Panc1 (cell line): Measurements from ENCODE around the gene HAUS5. TPM values are rescaled to one million over a fixed set of nuclear protein-coding genes. Genes with fewer than 3 reads are reported as not detected.

ENCODE experiments used
- ATAC-seq: fragments of 200-7000 bp; cut with Tn5 transposase; 2 replicates; pipeline ENCODE4 v1.9.1; 2020; ENCODE audit warnings: mild to moderate bottlenecking, moderate library complexity
- BruUV-seq: library from RNA; stranded (reverse); fragments of 400-500 nt; replicated peaks from 2 replicates; lab custom pipeline; 2021; lab: Mats Ljungman, UMichigan
- CTCF ChIA-PET: fragments of 300-600 bp; sonication (Branson Sonifier 250); formaldehyde crosslinking; loops from one replicate; lab custom pipeline; 2022; ENCODE audit warnings: antibody characterized with exemption; lab: Charles Lee
- POLR2A ChIA-PET: fragments of 300-600 bp; sonication (Branson Sonifier 250); formaldehyde crosslinking; loops from one replicate; lab custom pipeline; 2022; ENCODE audit warnings: antibody characterized with exemption; lab: Charles Lee
- DNase-seq: peaks from one replicate; pipeline ENCODE4 v3.0.0-alpha.2; 2010; ENCODE audit warnings: low read depth, low spot score
- H3K27ac ChIP-seq: 2 replicates; pipeline ENCODE4 v1.5.1; 2011; ENCODE audit warnings: mild to moderate bottlenecking, low read length, inconsistent platforms
- H3K27me3 ChIP-seq: fragments of 200-500 bp; sonication (Bioruptor generic); 2 replicates; pipeline ENCODE4 v1.6.0; 2014; ENCODE audit warnings: low read length, inconsistent platforms; ENCODE audit not compliant: control insufficient read depth, insufficient read depth
- H3K36me3 ChIP-seq: fragments of 200-500 bp; sonication (Bioruptor generic); 2 replicates; pipeline ENCODE4 v1.5.1; 2014; ENCODE audit warnings: inconsistent platforms, mild to moderate bottlenecking, low read length, moderate library complexity; ENCODE audit not compliant: control insufficient read depth, insufficient read depth
- H3K4me1 ChIP-seq: 2 replicates; pipeline ENCODE4 v1.5.1; 2011; ENCODE audit warnings: inconsistent platforms, mild to moderate bottlenecking, low read length, moderate library complexity; ENCODE audit not compliant: control insufficient read depth, insufficient read depth
- H3K4me3 ChIP-seq, 2 experiments: 2 replicates each; pipeline ENCODE4 v1.5.1; 2011 to 2012; ENCODE audit warnings: low read depth in 2 of 2, low read length in 2 of 2, mild to moderate bottlenecking in 2 of 2, inconsistent platforms in 1 of 2, moderate library complexity in 1 of 2
- H3K9me3 ChIP-seq: fragments of 200-500 bp; sonication (Bioruptor generic); 2 replicates; pipeline ENCODE4 v1.5.1; 2014; ENCODE audit warnings: low read depth, mild to moderate bottlenecking, inconsistent platforms, low read length, moderate library complexity; ENCODE audit not compliant: control insufficient read depth, insufficient read depth
- CTCF ChIP-seq: fragments of 450-650 bp; IDR thresholded peaks from 2 replicates; pipeline ENCODE4 v1.5.1; 2017; ENCODE audit warnings: mild to moderate bottlenecking
- POLR2AphosphoS5 ChIP-seq: IDR thresholded peaks from 2 replicates; pipeline ENCODE4 v1.6.1; 2012; ENCODE audit warnings: mild to moderate bottlenecking, low read depth, low read length, moderate library complexity
- REST ChIP-seq, 2 experiments: IDR thresholded peaks; 2 replicates each; pipeline ENCODE4 v1.6.1; 2011 to 2012; ENCODE audit warnings: low read depth in 2 of 2, control low read depth in 1 of 2, low read length in 1 of 2, mild to moderate bottlenecking in 1 of 2, moderate library complexity in 1 of 2; ENCODE audit not compliant: insufficient read depth in 1 of 2
- SIN3A ChIP-seq: IDR thresholded peaks from 2 replicates; pipeline ENCODE4 v1.6.1; 2012; ENCODE audit warnings: low read depth, mild to moderate bottlenecking, low read length, moderate library complexity, borderline replicate concordance; ENCODE audit not compliant: insufficient read depth
- TCF7L2 ChIP-seq: IDR thresholded peaks from 2 replicates; pipeline ENCODE4 v1.6.1; 2011; ENCODE audit warnings: mild to moderate bottlenecking, low read depth, low read length, inconsistent platforms
- in situ Hi-C: cut with HindIII; loops from 2 replicates; pipeline ENCODE4 v1.10.0; 2016; ENCODE audit warnings: low sequenced_read_pairs, low pct_unique_long_range_greater_than_20kb
- intact Hi-C: fragments of 100-400 bp; cut with micrococcal nuclease; formaldehyde crosslinking; loops from one replicate; pipeline ENCODE4 v1.10.0; 2022; ENCODE audit not compliant: unreplicated experiment
- total RNA-seq: library from RNA; stranded (reverse); gene quantifications from one replicate; pipeline ENCODE4 v1.2.1, GENCODE V29; 2021; ENCODE audit not compliant: unreplicated experiment

HAUS5 gene
- total RNA-seq, 1 experiment from 2014 or later: 23.2 TPM

DNA sequence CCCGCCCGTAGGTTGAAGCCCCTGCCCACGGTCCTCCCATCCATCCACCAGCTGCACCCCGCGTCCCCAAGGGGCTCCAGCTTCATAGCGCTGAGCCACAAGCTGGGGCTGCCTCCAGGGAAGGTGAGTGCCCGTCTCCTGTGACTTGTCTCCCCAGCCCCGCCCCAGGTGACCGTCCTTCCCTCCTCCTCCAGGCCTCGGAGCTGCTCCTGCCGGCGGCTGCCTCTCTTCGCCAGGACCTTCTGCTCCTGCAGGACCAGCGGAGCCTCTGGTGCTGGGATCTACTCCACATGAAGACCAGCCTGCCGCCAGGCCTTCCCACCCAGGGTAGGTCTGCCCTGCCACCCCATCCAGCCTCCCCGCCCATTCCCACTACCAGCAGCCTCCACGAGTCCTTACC is 7.5 kb downstream of the HAUS5 start:
- no peak overlapping the region for H3K4me3 ChIP-seq
- ChIA-PET POLR2A (no interaction called here), CTCF (interaction anchor here (0.9 kb wide), 1 partner anchor 65 kb away, joined by 4 read pairs; no protein-coding TSS in a partner anchor)
- H3K9me3 ChIP-seq: no peaks in the 10 kb centered on the region
- ATAC-seq: no peak
- no TSS peak for BruUV-seq
- H3K36me3 ChIP-seq: no peaks in the 10 kb centered on the region
- no peak overlapping the region for H3K27ac ChIP-seq
- intact Hi-C loops (no loop called here), in situ Hi-C loops (no loop called here)
- H3K27me3 ChIP-seq: no peaks in the 10 kb centered on the region
- no peak for DNase-seq
- H3K4me1 ChIP-seq: no peaks in the 10 kb centered on the region
- TF ChIP-seq CTCF: no peak
- TF ChIP-seq REST (IDR thresholded peaks at IDR 0.05; ENCODE audit: insufficient read depth in 1 of 2, low read depth in 2 of 2, low read length in 1 of 2): no peak
- no peak for TF ChIP-seq TCF7L2
- no peak for TF ChIP-seq POLR2AphosphoS5
- no peak for TF ChIP-seq SIN3A

GRCh38 chr19:35621708-35622107 is 9.2 kb downstream of the HAUS5 start:
- CTCF ChIA-PET: no interaction called here
- Histone ChIP-seq H3K27ac (no peak overlapping the region), H3K4me1 (no peaks in the 10 kb centered on the region), H3K4me3 (no peak overlapping the region), H3K27me3 (no peaks in the 10 kb centered on the region), H3K36me3 (no peaks in the 10 kb centered on the region), H3K9me3 (no peaks in the 10 kb centered on the region)
- intact Hi-C loops (no loop called here), in situ Hi-C loops (no loop called here)
- TF ChIP-seq SIN3A (no peak), TCF7L2 (no peak), POLR2AphosphoS5 (no peak), CTCF (no peak), REST (IDR thresholded peaks at IDR 0.05; ENCODE audit: insufficient read depth in 1 of 2, low read depth in 2 of 2, low read length in 1 of 2) (no peak)
- ATAC-seq (no peak), DNase-seq (no peak)
- BruUV-seq: no TSS peak
- POLR2A ChIA-PET: interaction anchor here (0.7 kb wide), 1 partner anchor 12 kb away, joined by 4 read pairs; no protein-coding TSS in a partner anchor
